PC-3 (cell line): ENCODE results near the gene MAD1L1. TPM values are rescaled to one million over a fixed set of nuclear protein-coding genes. Genes with fewer than 3 reads are reported as not detected.

Experiments used
- ATAC-seq: fragments of 200-7000 bp; cut with Tn5 transposase; 2 replicates; pipeline ENCODE4 v1.9.1; 2020; ENCODE audit warnings: mild to moderate bottlenecking, moderate library complexity
- BruUV-seq: library from RNA; stranded (reverse); fragments of 400-500 nt; replicated peaks from 2 replicates; lab custom pipeline; 2021; lab: Mats Ljungman, UMichigan
- CTCF ChIA-PET: fragments of 300-600 bp; sonication (Branson Sonifier 250); formaldehyde crosslinking; loops from one replicate; lab custom pipeline; 2022; ENCODE audit warnings: antibody characterized with exemption; lab: Charles Lee
- POLR2A ChIA-PET: fragments of 300-600 bp; sonication (Branson Sonifier 250); formaldehyde crosslinking; loops from one replicate; lab custom pipeline; 2022; ENCODE audit warnings: antibody characterized with exemption; ENCODE audit not compliant: unreplicated experiment; lab: Charles Lee
- DNase-seq: peaks from one replicate; pipeline ENCODE4 v3.0.0-alpha.2; 2015
- H2AFZ ChIP-seq: fragments of 300-600 bp; sonication (generic); 2 replicates; pipeline ENCODE4 v1.6.0; 2016; ENCODE audit warnings: antibody characterized with exemption, low read length
- H3F3A ChIP-seq: fragments of 300-600 bp; sonication (generic); one replicate; pipeline ENCODE4 v1.6.0; 2017; ENCODE audit warnings: antibody characterized with exemption, low read length, control low read depth, mild to moderate bottlenecking; ENCODE audit not compliant: unreplicated experiment
- H3K27ac ChIP-seq: fragments of 300-600 bp; sonication (generic); 2 replicates; pipeline ENCODE4 v1.5.1; 2016; ENCODE audit warnings: mild to moderate bottlenecking, low read length
- H3K27me3 ChIP-seq: fragments of 300-600 bp; sonication (generic); 2 replicates; pipeline ENCODE4 v1.6.1; 2016; ENCODE audit warnings: low read length, mixed read lengths
- H3K36me3 ChIP-seq: fragments of 300-600 bp; sonication (generic); 2 replicates; pipeline ENCODE4 v1.6.1; 2016; ENCODE audit warnings: low read depth, mixed run types, low read length, mixed read lengths
- H3K4me1 ChIP-seq: fragments of 300-600 bp; sonication (generic); 2 replicates; pipeline ENCODE4 v1.5.1; 2016; ENCODE audit warnings: low read length; ENCODE audit not compliant: insufficient read depth
- H3K4me2 ChIP-seq: fragments of 300-600 bp; sonication (generic); 2 replicates; pipeline ENCODE4 v1.6.0; 2016; ENCODE audit warnings: low read length
- H3K4me3 ChIP-seq: fragments of 300-600 bp; sonication (generic); 2 replicates; pipeline ENCODE4 v1.5.1; 2016; ENCODE audit warnings: mild to moderate bottlenecking, low read length, mixed read lengths
- H3K79me2 ChIP-seq: fragments of 300-600 bp; sonication (generic); 2 replicates; pipeline ENCODE4 v1.6.1; 2017; ENCODE audit warnings: low read length, mixed read lengths
- H3K9ac ChIP-seq: fragments of 300-600 bp; sonication (generic); 2 replicates; pipeline ENCODE4 v1.6.0; 2016; ENCODE audit warnings: mild to moderate bottlenecking, low read length
- H3K9me2 ChIP-seq: fragments of 300-600 bp; sonication (generic); replicated peaks from 2 replicates; pipeline ENCODE4 v1.6.1; 2016; ENCODE audit warnings: mixed run types, low read length, mixed read lengths
- H3K9me3 ChIP-seq: fragments of 300-600 bp; sonication (generic); 2 replicates; pipeline ENCODE4 v1.6.1; 2016; ENCODE audit warnings: low read length, mixed read lengths
- H4K20me1 ChIP-seq: fragments of 300-600 bp; sonication (generic); 2 replicates; pipeline ENCODE4 v1.6.1; 2016; ENCODE audit warnings: low read length, mixed read lengths
- EZH2 ChIP-seq: fragments of 300-600 bp; sonication (generic); IDR thresholded peaks from one replicate; pipeline ENCODE4 v1.6.1; 2017; ENCODE audit warnings: antibody characterized with exemption, mild to moderate bottlenecking, low read length; ENCODE audit not compliant: unreplicated experiment
- EZH2phosphoT487 ChIP-seq: fragments of 300-600 bp; sonication (generic); IDR thresholded peaks from 2 replicates; pipeline ENCODE4 v1.6.1; 2018; ENCODE audit warnings: mild to moderate bottlenecking, antibody characterized with exemption, low read length, borderline replicate concordance
- intact Hi-C: fragments of 100-400 bp; cut with micrococcal nuclease; formaldehyde crosslinking; loops from 2 replicates; pipeline ENCODE4 v1.9.0; 2023
- total RNA-seq: library from RNA; depleted of rRNA; stranded (reverse); fragments of >200 nt; gene quantifications from 2 replicates; pipeline ENCODE4 v1.2.3, GENCODE V29; 2014
- TF ChIP-seq, protein P1 (sequence below): fragments of 300-600 bp; sonication (generic); conservative IDR thresholded peaks from 2 replicates; pipeline ENCODE4 v1.5.1; 2017; ENCODE audit warnings: antibody characterized with exemption, low read depth, mild to moderate bottlenecking, low read length

MAD1L1 gene
- total RNA-seq, 1 experiment from 2014 or later, result 88.4 TPM

DNA sequence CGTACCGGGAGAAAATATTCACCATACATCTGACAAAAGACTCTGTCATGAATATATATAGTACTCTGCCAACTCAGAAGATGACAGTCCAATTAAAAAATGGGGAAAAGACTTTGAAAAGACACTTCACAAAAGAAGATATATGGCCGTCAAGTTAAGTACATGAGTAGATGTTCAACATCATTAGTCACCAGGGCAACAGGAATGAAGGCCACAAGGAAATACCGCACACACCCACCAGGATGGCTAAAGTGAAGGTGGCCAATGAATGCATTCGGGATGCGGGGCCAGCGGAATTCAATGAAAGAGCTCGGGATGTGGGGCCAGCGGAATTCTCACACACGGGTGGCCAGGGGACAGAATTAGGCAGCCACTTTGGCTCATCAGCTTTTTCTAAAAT is 42.2 kb downstream of the MAD1L1 start:
- Histone ChIP-seq H3K4me1 (no peaks in the 10 kb centered on the region), H3K27ac (no peak overlapping the region), H3K36me3 (peaks cover 22% of the 10 kb centered on the region), H3K79me2 (peaks cover 21% of the 10 kb centered on the region), H4K20me1 (no peaks in the 10 kb centered on the region), H3F3A (no peaks in the 10 kb centered on the region), H3K9ac (no peak overlapping the region), H3K9me3 (no peaks in the 10 kb centered on the region), H2AFZ (no peak overlapping the region), H3K27me3 (no peaks in the 10 kb centered on the region), H3K4me2 (no peak overlapping the region), H3K4me3 (no peak overlapping the region), H3K9me2 (no peaks in the 10 kb centered on the region)
- BruUV-seq, result no TSS peak
- TF ChIP-seq, protein P1, sequence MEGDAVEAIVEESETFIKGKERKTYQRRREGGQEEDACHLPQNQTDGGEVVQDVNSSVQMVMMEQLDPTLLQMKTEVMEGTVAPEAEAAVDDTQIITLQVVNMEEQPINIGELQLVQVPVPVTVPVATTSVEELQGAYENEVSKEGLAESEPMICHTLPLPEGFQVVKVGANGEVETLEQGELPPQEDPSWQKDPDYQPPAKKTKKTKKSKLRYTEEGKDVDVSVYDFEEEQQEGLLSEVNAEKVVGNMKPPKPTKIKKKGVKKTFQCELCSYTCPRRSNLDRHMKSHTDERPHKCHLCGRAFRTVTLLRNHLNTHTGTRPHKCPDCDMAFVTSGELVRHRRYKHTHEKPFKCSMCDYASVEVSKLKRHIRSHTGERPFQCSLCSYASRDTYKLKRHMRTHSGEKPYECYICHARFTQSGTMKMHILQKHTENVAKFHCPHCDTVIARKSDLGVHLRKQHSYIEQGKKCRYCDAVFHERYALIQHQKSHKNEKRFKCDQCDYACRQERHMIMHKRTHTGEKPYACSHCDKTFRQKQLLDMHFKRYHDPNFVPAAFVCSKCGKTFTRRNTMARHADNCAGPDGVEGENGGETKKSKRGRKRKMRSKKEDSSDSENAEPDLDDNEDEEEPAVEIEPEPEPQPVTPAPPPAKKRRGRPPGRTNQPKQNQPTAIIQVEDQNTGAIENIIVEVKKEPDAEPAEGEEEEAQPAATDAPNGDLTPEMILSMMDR, result no peak
- no peak for TF ChIP-seq EZH2
- TF ChIP-seq EZH2phosphoT487, result no peak
- ATAC-seq (no peak), DNase-seq (no peak)
- intact Hi-C loops, result no loop called here
- ChIA-PET POLR2A (no interaction called here), CTCF (no interaction called here)

DNA sequence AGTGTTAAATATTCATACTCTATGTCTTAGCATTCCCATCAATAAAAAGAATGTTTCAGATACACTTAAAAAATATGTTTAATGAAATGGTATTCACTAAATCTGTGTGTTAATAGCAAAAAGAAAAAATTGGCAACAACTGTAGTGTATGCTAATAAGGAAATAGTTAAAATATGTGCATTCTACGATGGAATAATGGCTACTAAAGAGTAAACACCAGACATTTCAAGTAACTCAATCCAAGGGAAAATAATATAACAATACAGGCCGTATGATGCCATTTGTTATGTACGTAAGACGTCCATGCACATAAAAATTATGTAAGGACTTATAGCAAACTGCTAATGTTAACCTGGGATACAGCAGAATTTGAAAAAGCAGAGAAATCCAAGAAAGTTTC is 46.6 kb downstream of the MAD1L1 start:
- POLR2A ChIA-PET, result no interaction called here
- H3K4me1 ChIP-seq, result no peaks in the 10 kb centered on the region
- H2AFZ ChIP-seq, result no peak overlapping the region
- H3K4me3 ChIP-seq, result no peak overlapping the region
- CTCF ChIA-PET, result no interaction called here
- H3K9me2 ChIP-seq, result no peaks in the 10 kb centered on the region
- no peaks in the 10 kb centered on the region for H3K27me3 ChIP-seq
- no peaks in the 10 kb centered on the region for H3K9me3 ChIP-seq
- peaks cover 13% of the 10 kb centered on the region for H3K36me3 ChIP-seq
- H3K27ac ChIP-seq, result no peak overlapping the region
- no TSS peak for BruUV-seq
- TF ChIP-seq EZH2 (no peak), EZH2phosphoT487 (no peak)
- TF ChIP-seq, protein P1, result no peak
- H4K20me1 ChIP-seq, result no peaks in the 10 kb centered on the region
- DNase-seq, result no peak
- peaks cover 21% of the 10 kb centered on the region for H3K79me2 ChIP-seq
- H3K4me2 ChIP-seq, result no peak overlapping the region
- intact Hi-C loops, result no loop called here
- no peak for ATAC-seq
- no peaks in the 10 kb centered on the region for H3F3A ChIP-seq
- no peak overlapping the region for H3K9ac ChIP-seq

DNA sequence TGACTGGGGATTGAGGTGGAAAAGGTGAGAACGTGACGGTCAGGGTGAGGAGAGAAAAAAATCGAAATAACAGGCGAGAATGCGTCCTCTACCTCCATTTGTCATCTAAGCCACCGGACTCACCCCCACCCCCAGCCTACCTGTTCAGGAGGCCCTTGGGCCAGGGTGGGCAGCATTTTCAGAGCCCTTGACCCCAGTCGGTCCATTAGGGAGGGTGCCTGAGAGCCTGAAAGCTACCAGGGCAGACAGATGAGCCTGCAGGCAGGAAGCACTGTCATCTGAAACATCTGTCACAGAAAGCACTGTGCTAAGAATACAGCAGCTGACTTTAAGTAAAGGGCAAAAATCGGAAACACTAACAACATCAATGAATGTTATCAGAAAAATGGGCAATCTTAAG is 47.0 kb downstream of the MAD1L1 start:
- Histone ChIP-seq H3K36me3 (peaks cover 15% of the 10 kb centered on the region), H3K4me2 (no peak overlapping the region), H3K79me2 (peaks cover 21% of the 10 kb centered on the region), H3K9me2 (no peaks in the 10 kb centered on the region), H2AFZ (no peak overlapping the region), H3K27ac (no peak overlapping the region), H3K9ac (no peak overlapping the region), H3F3A (no peaks in the 10 kb centered on the region), H3K9me3 (no peaks in the 10 kb centered on the region), H3K27me3 (no peaks in the 10 kb centered on the region), H3K4me1 (no peaks in the 10 kb centered on the region), H3K4me3 (no peak overlapping the region), H4K20me1 (no peaks in the 10 kb centered on the region)
- no peak for ATAC-seq
- TF ChIP-seq, protein P1, result no peak
- no peak for TF ChIP-seq EZH2
- TF ChIP-seq EZH2phosphoT487, result no peak
- no TSS peak for BruUV-seq
- no peak for DNase-seq
- ChIA-PET POLR2A (no interaction called here), CTCF (no interaction called here)
- intact Hi-C loops, result no loop called here
